ENCODE measurements around the gene SLC6A2.

SLC6A2 gene

GRCh38 chr16:55647798-55648197 lies 8.0 kb upstream of the SLC6A2 start:
- no peak for DNase-seq

GRCh38 chr16:55651841-55652824 lies 3.7 kb upstream of the SLC6A2 start:
- no peak for DNase-seq

- no peak for DNase-seq
Observed at GRCh38 chr16:55653106-55653505, 2.7 kb upstream of the SLC6A2 start.

GRCh38 chr16:55655381-55655896 lies 349 bp upstream of the SLC6A2 start:
- DNase-seq = no peak

- no peak for DNase-seq
Observed at GRCh38 chr16:55656691-55657092, 904 bp downstream of the SLC6A2 start.

- DNase-seq = no peak
Observed at GRCh38 chr16:55657616-55658015, 1.8 kb downstream of the SLC6A2 start.

GRCh38 chr16:55658898-55659420 lies 3.2 kb downstream of the SLC6A2 start:
- DNase-seq = no peak

GRCh38 chr16:55660026-55660425 lies 4.2 kb downstream of the SLC6A2 start:
- DNase-seq = no peak

GRCh38 chr16:55660828-55661227 lies 5.0 kb downstream of the SLC6A2 start:
- DNase-seq = no peak

GRCh38 chr16:55661941-55662643 lies 6.3 kb downstream of the SLC6A2 start:
- peak; percentile 52 for DNase-seq

- peak; percentile 72 for DNase-seq
Observed at GRCh38 chr16:55662644-55663031, 6.8 kb downstream of the SLC6A2 start.

- no peak for DNase-seq
Observed at GRCh38 chr16:55663225-55663624, 7.4 kb downstream of the SLC6A2 start.

GRCh38 chr16:55663765-55664677 lies 8.2 kb downstream of the SLC6A2 start:
- peak; percentile 56 for DNase-seq

- DNase-seq = no peak
Observed at GRCh38 chr16:55664786-55665407, 9.1 kb downstream of the SLC6A2 start.

GRCh38 chr16:55665511-55665910 lies 9.7 kb downstream of the SLC6A2 start:
- no peak for DNase-seq

- no peak for DNase-seq
Observed at GRCh38 chr16:55666012-55666411, 10.2 kb downstream of the SLC6A2 start.

GRCh38 chr16:55667753-55668152 lies 12.0 kb downstream of the SLC6A2 start:
- DNase-seq = no peak

- peak; percentile 25 for DNase-seq
Observed at GRCh38 chr16:55668340-55669281, 12.8 kb downstream of the SLC6A2 start.

- no peak for DNase-seq
Observed at GRCh38 chr16:55671206-55671973, 15.6 kb downstream of the SLC6A2 start.

- no peak for DNase-seq
Observed at GRCh38 chr16:55671974-55672280, 16.1 kb downstream of the SLC6A2 start.
